Astrocyte of the hippocampus (primary cell): Measurements from ENCODE around the gene DYNLRB1.

Experiments used
- DNase-seq: peaks from one replicate; pipeline ENCODE4 v3.0.0; 2011; ENCODE audit warnings: low read depth, low spot score

The DYNLRB1 gene

DNA sequence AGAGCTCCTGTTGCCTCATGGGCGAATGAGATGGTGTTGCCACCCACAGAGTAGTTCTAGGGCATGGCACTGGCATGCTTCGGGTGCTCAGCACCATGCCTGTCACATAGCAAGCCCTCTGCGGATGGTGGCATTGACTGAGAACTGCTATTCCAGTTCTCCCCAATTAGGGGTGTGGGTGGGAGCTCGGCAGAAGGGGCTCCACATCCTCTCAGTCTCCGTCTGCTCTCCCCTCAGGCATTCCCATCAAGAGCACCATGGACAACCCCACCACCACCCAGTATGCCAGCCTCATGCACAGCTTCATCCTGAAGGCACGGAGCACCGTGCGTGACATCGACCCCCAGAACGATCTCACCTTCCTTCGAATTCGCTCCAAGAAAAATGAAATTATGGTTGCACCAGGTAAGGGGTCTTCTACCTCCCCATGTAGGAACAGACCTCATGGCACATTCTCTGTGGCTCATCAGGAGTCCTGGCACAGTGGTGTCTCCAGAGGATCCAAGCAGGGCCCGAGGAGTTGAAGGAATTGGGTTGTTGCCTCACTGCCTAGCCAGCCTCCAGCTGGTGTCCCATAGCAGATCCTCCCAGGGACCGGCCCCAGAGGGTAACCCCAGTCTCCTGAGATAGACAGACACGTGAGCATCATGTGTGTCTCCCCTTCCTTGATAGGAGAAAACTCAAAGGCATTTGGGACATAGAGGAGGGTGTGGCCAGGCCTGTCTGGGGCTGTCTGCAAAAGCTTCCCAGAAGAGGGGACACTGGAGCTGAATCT is 18.4 kb downstream of the DYNLRB1 start:
- no peak for DNase-seq

DNA sequence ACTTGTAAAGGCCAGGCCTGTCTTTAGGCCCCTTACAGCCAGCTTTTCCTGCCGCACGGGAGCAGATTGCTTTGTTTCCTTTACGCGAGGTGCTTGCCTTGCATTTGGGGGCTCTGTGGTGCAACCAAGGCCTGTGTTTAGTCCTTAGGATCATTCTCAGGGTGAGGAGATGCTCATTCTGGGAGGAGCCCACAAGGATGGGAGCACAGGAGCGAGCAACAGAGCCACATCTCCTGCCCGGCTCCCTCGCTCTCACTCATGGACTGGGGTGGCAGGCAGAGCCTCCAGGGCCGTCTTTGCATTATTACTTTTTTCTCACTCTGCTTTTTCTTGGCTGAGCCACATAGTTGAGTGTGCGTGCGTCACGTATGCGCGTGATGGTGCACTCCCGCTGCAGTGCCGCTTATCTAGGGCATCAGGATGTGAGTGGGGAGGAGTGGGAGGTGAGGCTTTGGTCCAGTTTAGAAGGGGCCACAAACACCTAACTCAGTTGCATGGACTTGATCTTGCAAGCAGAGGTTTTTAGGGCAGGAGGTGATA is 19.1 kb downstream of the DYNLRB1 start:
- no peak for DNase-seq

DNA sequence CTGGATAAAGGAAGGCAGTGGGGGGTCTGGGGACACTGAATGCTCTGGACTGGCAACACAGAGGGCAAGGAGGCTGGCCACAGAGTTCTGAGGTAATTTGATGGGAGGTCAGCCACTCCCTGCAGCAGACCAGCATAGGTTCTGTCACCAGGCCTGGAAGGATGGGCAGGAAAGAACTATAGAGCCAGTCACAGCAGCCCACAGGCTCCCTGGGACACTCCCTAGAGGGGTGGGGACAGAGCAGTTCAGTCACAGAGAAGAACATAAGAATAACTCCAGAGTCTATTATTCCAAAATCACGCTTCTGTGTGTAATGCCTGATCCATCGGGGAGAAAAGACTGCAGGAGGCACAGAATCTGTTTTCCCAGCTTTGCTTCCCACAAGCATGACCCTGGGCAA is 19.6 kb downstream of the DYNLRB1 start:
- DNase-seq: no peak

DNA sequence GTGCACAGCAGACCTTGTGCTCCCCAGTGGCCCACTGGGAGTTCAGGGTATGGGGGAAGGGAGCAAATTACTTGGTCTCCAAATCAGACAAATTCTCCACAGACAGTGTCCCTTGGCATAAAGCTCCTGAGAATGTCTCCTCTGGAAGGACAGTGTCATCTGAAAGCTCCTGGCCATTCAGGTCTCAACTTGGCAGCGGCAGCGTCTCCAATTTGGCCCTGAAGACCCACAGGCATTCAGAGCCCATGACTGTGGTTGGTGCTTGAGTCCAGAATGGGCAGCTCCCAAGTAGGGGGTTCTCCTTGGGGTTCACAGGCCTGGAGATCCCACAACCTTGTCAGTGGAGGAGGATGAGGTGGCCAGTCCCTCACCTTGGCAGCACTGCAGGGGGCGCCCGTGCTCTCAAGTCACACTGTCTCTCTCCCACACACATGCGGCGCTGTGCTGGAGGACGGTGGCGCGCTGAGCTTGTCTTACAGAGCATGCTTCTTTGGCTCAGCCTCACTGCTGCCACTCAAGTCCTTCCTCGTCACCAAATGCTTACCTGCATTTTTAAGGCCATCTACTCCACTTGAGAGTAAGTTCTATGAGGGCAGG is 20.7 kb downstream of the DYNLRB1 start:
- DNase-seq: no peak

DNA sequence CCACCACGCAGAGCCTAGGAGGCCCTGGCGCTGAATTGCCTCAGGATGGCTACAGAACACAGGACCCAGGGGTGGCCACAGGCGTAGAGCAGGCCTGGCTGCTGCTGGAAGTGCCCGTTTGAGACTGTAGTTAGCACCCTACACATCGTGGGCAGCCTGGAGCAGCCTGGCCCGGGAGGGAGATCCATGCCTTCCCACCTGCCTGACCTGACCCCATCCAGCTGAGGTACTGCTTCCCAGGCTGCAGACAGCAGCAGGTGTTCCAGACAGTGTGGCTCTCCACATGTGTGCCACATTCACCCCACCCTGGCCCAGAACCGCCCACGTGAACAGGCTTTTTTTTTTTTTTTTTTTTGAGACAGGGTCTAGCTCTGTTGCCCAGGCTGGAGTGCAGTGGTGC is 21.4 kb downstream of the DYNLRB1 start:
- no peak for DNase-seq

DNA sequence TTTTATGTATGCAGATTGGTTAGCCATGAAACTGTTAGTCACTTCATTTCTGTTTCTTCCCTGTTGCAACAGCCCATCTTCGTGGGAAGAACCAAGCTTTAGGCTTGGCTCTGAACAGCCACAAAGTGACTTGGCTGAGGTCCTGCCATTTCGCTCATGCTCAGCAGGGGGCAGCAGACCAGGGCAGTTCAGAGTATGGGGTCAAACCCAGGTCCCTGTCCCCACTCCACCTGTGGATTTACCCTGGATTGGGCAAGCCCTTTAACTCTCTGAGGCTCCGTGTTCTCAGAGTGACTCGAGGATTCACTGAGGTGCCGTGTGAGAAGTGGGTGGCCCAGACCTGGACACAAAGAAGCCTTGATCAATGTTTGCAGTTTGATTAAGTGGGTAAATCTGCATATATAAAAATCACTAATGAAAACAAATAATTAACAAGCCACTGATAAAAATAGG is 22.5 kb downstream of the DYNLRB1 start:
- peak; percentile 55 for DNase-seq

DNA sequence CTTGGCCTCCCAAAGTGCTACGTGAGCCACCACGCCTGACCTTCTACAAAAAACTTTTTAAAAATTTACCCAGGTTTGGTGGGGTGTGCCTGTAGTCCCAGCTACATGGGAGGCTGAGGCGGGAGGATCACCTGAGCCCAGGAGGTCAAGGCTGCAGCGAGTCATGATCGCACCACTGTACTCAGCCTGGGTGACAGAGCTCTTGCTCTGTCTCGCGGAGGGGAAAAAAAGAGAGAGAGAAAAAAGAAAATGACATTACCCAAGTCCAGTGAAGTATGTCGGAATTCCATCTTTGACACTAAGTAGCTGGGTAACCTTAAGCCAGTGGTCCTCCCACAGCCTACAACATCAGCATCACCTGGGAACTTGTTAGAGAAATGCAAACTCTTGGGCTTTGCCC is 23.5 kb downstream of the DYNLRB1 start:
- no peak for DNase-seq

DNA sequence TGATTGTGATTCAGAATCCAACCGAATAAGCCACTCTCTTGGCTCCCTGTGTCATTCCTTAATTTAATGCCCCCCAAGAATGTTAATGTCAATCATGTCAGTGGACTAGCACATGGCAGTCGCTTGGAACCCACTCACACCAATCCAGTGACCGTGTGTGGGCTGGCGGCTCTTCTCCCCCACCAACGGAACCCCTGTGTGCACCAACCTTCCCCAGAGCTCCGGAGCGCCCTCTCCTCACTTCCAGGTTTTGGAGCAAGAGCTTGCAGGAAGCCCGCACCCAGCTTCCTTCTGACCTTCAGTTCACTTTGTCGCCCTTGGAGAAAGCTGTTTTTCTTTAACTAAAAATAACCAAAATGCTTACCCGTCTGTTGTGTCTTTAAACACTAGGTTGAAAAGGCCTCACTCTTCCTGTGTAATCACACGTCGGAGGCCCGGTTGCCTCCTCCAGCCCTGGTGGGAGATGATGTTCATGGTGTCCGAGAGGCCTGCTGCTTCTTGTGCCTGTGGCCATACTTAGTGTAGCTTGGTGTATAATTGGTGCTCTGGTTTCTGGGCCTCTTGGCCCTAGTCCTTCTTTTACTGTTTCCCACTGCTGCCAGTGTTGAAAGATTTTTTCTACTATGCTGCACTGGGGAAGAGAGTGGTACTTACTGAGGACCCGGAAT is 24.5 kb downstream of the DYNLRB1 start:
- DNase-seq: no peak

DNA sequence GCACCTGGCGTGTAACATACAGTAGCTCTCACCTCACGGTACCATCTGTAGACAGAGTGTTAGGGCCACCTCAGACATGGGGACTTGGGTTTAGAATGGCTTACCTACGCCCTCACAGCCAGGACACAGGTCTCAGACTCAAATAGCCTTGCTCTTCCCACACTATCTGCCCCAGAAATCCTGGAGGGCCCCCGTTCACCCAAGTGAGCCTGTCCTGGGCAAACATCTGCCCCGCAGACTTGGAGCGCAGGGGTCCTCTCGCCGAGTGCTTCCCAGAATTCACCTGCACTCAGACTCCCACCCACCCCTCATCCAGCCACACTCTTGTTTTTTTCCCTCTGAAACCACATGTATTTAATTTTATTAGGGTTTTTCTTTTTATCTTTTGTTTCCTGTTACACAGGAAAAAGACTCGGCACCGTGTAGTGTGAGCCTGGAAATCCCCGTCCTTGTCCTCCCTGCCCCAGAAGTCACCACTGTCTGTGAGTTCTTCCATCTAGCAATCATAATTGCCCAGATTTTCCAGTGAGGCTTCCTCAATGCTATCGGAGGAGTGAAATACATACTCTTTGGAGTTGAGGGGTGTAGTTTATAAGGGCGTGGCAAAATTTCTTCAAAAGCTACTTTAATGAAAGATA is 25.2 kb downstream of the DYNLRB1 start:
- no peak for DNase-seq

DNA sequence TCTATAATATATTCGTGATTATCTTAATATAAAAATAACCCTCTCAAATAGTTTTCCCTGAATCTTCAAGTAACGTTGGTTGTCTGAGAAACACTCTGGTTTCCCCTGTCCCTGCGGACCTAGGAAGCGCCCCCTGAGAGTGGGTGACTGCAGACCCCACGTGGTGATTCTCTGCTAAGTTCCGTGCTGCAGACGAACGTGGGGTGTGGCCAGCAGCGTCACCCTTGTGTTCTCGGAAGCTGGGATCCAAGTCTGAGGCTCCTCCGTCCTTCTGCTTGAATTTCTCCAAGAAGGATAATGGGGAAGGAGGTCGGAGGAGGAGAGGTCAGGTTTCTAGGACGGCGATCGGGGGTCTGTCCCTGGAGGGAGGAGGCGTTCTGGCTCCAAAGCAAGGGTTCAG is 25.7 kb downstream of the DYNLRB1 start:
- no peak for DNase-seq

DNA sequence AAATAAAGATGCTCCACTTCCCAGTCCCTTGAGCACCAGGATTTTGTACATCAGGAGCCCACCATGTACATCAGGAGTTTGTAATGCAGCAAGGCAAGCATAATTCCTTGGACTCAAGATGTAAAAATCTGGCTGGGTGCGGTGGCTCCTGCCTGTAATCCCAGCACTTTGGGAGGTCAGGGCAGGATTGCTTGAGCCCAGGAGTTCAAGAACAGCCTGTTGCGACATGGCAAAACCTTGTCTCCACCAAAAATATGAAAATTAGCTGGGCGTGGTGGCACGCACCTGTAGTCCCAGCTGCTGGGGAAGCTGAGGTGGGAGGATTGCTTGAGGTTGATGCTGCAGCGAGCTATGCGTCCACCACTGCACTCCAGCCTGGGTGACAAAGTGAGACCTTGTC is 26.2 kb downstream of the DYNLRB1 start:
- DNase-seq: no peak

DNA sequence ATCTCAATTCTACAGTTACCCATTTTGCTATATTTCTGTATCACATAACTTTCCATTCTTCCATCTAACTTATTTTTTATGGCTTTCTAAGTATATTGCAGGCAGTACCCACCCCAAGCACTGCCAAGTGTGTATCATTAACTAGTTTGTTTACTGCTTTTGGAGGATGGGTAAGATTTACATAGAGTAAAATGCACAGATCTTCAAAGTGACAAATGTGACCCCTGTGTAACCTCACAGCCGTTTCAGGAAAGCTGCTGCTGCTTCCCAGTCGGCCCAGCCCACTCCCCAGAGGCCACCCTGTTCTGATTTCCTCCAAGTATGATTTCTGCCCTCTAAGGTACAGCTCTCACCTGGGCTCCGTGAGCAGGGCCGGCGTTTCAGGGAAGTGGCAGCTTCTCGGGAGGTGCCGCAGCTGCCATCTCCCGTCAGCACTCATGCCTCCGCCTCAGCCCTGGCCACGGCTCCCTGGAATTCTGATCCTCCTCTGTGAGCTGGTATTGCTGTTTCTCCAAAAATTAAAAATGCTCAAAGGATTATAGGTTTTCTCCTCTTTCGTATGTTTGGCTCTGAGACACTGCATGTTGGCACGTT is 27.3 kb downstream of the DYNLRB1 start:
- DNase-seq: no peak

DNA sequence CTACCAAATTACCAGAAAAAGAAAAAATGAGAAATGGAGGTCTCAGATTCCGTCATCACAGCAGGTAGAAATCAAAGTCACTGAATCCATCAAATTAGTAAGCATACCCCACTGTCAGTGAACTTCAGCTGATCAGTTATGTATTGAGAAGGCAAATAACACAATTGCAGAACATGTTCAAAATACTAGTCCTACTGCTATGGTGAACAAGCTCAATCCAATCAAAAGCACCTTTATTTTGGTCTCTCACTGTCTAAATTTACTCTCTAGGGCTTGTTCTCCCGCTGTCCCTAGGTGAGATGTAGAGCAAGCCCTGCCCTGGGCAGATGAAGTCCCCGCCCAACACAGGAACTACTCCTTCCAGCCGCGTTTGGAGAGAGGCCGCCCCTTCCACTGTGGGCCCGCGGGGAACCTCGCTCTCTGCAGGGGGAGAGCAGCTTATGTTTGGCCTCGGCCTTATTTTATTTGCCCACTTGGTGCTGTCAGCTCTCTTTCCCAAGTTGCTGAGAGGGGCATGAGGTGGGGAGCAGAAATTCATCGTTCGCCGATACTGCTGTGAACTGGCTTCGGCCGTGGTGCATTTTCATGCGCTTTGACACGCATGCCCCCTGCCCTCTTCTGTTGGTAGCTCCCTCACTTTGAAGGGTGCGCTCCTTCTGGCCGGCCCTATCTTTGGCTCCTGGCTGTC is 28.0 kb downstream of the DYNLRB1 start:
- no peak for DNase-seq

DNA sequence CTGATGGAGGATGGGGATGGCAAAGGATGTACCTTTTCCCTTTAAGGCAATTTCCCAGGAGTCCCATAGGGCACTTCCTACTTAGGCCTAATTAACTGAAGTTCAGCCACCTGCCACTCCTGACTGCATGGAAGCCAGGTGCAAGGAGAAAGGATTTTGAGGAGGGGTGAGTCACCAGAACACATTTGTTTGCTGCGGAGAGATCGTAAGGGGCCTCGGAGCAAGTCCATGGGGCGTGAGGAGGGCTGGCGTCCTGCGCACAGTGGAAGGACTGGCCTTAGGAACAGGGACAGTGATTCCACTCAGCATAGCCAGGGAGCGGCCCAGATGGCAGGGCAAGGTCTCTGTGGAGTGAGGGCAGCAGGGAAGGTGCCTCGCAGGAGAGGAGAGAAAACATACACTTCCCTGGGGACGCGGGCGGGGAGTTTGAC is 30.5 kb downstream of the DYNLRB1 start:
- DNase-seq: no peak

DNA sequence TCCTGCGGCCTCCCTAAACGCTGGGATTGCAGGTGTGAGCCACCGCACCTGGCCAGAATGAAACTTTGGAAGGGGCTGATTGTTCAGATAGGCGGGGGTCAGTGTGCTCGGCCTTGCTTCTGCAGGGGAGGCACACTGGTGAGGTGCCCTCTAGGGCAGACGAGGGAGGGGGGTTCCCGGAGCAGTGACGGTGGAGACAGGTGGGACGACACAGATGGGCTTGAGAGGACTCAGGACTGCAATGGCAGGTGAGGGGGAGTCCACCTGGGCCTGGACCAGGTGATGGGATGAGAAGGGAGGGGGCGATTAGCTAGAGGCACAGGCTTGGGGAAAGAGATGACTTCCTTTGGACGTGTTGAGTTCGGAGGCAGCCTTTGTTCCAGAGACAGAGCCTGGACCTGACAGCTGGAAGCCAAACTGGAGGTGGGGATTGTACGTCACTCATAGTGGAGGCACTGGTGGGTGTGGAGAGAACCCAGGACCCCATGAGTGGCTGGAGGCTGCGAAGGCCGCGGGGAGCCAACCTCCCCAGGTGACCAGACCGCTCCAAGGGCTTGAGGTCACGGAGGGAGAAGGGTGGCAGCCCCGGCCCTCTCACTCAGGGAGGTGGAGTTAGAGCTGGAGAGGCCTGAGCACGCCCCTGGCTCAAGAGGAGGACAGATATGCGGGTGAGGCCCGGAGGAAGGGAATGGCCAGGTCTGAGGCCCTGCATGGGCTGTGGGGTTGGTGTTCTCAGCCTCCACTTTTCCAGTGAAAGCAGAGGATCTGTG is 31.8 kb downstream of the DYNLRB1 start:
- no peak for DNase-seq

DNA sequence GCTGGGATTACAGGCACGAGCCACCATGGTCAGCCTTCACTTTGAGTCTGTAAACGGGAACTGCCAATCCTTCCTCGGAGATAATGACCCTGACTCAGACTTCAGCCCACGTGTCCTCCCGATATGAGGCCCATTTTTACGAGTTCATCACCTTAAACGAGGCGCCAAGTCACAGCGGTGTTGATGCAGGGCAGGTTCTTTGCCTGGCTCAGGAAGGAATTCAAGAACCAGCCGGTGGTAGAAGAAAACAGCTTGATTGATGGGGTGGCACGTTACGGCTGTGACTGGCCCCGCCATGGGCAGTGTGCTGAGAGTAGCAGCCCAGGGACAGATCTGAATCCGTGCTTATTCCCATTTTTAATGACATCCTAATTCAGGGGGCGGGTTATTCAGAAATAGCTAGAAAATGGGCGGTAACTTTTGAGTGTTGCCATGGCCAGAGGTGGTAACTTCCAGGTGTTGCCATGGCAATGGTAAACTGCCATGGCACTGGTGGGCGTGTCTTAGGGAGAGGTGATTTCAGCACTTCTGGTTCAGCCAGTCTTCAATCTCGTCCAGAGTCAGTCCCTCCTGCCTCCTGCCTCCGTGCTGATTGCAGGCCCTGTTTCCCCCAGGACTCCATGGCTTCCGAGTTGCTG is 33.2 kb downstream of the DYNLRB1 start:
- DNase-seq: no peak

DNA sequence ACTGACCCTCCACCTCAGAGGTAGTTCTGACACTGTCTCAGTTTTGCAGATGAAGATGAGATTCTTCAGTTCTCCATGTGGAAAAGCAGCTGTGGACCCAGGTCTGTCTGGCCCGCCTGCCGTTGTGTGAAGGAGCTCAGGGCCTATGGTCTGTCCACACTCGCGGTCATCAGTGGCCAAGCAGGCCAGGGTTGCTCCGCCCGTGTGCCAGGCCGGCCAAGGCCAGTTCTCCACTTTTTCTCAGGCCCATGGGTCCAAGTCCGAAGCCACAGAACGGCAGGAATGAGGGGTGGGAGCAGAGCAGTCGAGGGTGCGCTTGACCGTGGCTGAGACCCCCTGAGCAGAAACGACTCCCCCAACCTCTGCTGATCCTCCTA is 33.7 kb downstream of the DYNLRB1 start:
- no peak for DNase-seq

DNA sequence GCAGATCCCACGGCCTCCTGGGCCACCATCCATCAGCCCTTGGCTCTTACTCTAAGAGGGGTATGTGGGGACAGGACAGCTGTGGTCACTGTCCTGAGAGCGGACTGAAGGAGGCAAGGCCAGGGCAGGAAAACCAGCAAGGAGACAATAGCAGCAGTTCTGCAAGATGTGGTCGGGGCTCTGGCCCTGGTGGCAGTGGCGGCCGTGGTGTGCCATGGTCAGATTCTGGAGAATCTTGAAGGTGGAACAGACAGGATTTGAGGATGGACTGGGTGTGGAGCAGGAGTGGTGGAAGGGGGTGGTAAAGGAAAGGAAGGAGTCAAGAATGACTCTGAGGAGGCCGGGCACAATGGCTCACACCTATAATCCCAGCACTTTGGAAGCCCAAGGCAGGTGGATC is 36.3 kb downstream of the DYNLRB1 start:
- DNase-seq: no peak

DNA sequence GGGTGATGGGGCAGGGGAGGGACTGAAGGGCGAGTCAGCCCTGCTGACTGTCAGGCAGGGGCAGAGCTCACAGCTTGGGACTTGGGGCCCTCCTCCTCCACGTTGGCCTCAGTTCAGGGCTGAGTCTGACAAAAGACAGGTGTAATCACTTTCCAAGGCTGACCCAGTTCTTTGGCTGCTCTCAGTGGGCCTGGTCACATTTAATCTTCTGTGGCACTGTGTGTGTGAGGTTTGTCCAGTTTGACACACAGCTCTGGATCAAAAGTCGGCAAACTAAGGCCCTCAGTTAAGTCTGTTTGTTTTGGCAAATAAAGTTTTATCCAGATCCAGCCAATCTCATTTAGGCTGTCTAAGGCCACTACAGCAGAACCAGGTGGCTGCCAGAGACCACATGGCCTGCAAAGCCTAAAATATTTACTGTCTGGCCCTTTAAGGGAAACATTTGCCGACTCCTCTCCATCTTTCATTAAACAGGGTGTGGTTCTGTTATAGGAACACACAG is 37.2 kb downstream of the DYNLRB1 start:
- peak; percentile 59 for DNase-seq

DNA sequence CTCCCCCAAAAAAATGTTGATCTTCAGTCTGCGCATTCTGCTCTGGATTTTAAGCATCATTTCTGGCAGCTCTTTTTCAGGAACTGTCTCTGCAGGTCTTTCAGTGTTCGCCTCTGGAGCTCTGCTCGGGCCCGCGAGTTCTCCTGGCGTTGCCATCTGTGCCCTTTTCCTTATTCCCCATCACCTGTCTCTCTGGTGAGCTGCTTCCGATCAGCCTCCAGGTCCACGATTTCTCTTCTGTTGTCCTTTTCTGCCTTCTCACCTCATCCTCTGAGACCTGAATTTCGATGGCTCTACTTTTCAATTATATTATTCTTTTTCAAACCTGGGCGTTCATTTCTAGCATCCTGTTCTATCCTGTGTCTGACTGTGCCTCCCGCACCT is 41.7 kb downstream of the DYNLRB1 start:
- DNase-seq: no peak
